Activated naive CD4-positive, alpha-beta T cell treated with anti-CD3 and anti-CD28 coated beads, Interleukin-2, amount 50 U/mL, for 72 hours (primary cell): ENCODE results near the gene LARP4. TPM values are rescaled to one million over a fixed set of nuclear protein-coding genes. Genes with fewer than 3 reads are reported as not detected.
"Not testable (repeated sequence)": the region's sequence is repeated elsewhere in the genome, so short reads cannot be mapped to it uniquely, and the experiment has no call there.

Experiments
- ATAC-seq, 2 donors: fragments of 150-1000 bp; cut with Tn5 transposase; 2 replicates each; pipeline ENCODE4 v1.10.0; 2021; ENCODE audit warnings: mild to moderate bottlenecking in 2 of 2, moderate library complexity in 2 of 2
- DNase-seq, 2 donors: peaks; one replicate each; pipeline ENCODE4 v3.0.0; 2021 to 2022; ENCODE audit warnings: low spot score in 2 of 2
- H3K27ac Mint-ChIP-seq, 2 donors: one replicate each; pipeline ENCODE4 v1.8.0; 2022; ENCODE audit warnings: mild to moderate bottlenecking in 2 of 2, mixed read lengths in 2 of 2
- H3K36me3 Mint-ChIP-seq, 2 donors: one replicate each; pipeline ENCODE4 v1.8.0; 2022; ENCODE audit warnings: mixed read lengths in 2 of 2
- H3K9me3 Mint-ChIP-seq, 2 donors: one replicate each; pipeline ENCODE4 v1.8.0; 2022; ENCODE audit warnings: mixed read lengths in 2 of 2
- total RNA-seq, 2 donors: library from RNA; stranded (reverse); gene quantifications; one replicate each; pipeline ENCODE4 v1.2.3, GENCODE V29; 2022

Gene LARP4
- total RNA-seq, 2 donors from 2014 or later = 52.3 to 58.9 TPM

GRCh38 chr12:50431656-50432055, 31.0 kb downstream of the LARP4 start:
- H3K36me3 Mint-ChIP-seq = peaks cover 0 to 15% of the 10 kb centered on the region in 2 donors
- peak overlapping the region in 1 of 2 donors; percentile 55 for H3K27ac Mint-ChIP-seq
- not testable (repeated sequence) for ATAC-seq, DNase-seq, H3K9me3 Mint-ChIP-seq

- DNase-seq (no peak), ATAC-seq (no peak)
- peaks cover 6 to 14% of the 10 kb centered on the region in 2 donors for H3K36me3 Mint-ChIP-seq
- no peaks in the 10 kb centered on the region for H3K9me3 Mint-ChIP-seq
- no peak overlapping the region for H3K27ac Mint-ChIP-seq
These were observed 39.6 kb downstream of the LARP4 start for GRCh38 chr12:50440288-50440687.

GRCh38 chr12:50441763-50442162, 41.1 kb downstream of the LARP4 start:
- ATAC-seq = no peak
- H3K9me3 Mint-ChIP-seq = no peaks in the 10 kb centered on the region
- peaks cover 10 to 15% of the 10 kb centered on the region in 2 donors for H3K36me3 Mint-ChIP-seq
- peak overlapping the region; percentile 34 to 55 for H3K27ac Mint-ChIP-seq
- no peak for DNase-seq

GRCh38 chr12:50442178-50442908, 41.7 kb downstream of the LARP4 start:
- peaks cover 10 to 15% of the 10 kb centered on the region in 2 donors for H3K36me3 Mint-ChIP-seq
- H3K9me3 Mint-ChIP-seq = no peaks in the 10 kb centered on the region
- H3K27ac Mint-ChIP-seq = peak overlapping the region; percentile 34 to 90
- ATAC-seq = peak; percentile 45 to 96
- DNase-seq = no peak

DNA sequence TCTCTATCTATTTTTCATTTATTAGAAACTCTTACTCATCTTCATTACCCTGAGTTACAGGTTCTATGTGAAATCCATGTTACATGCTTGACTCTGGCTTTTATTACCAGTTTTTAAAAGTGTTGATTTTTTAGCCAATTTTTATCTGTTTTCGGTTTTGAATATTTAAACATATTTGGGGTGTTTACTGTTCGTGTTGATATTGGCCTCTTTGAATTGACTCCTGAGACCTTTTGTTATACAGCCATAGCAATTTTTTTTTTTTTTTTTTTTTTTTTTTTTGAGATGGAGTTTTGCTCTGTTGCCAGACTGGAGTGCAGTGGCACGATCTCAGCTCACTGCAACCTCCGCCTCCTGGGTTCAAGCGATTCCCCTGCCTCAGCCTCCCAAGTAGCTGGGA, 49.0 kb downstream of the LARP4 start:
- DNase-seq, ATAC-seq, H3K27ac Mint-ChIP-seq, H3K9me3 Mint-ChIP-seq: not testable (repeated sequence)
- H3K36me3 Mint-ChIP-seq = peaks cover 4 to 13% of the 10 kb centered on the region in 2 donors

GRCh38 chr12:50452795-50453194, 52.1 kb downstream of the LARP4 start:
- Mint-ChIP-seq H3K9me3 (no peaks in the 10 kb centered on the region), H3K36me3 (no peaks in the 10 kb centered on the region), H3K27ac (peak overlapping the region in 1 of 2 donors; percentile 44)
- ATAC-seq (no peak), DNase-seq (no peak)

GRCh38 chr12:50453872-50454271, 53.2 kb downstream of the LARP4 start:
- ATAC-seq (no peak), DNase-seq (no peak)
- Mint-ChIP-seq H3K27ac (no peak overlapping the region), H3K36me3 (no peaks in the 10 kb centered on the region), H3K9me3 (no peaks in the 10 kb centered on the region)

DNA sequence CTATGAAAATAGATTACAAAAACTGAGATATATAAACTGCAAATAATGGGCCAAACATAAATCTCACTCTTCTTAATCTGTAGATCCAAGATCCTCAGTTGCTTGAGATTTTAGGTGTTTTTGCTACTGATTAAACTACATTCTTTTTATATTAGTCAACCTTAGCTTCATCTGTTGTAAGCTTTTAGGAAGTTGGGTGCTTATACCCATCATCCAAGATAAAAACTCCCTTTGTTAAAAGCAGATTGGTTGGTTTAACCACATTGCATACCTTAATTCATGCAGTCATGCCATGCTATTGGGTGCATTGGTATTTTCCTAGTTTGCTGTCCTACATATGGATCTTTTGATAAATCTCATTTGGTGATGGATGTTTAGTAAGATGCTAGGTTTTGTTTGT, 57.9 kb downstream of the LARP4 start:
- DNase-seq = no peak
- no peaks in the 10 kb centered on the region for H3K9me3 Mint-ChIP-seq
- H3K36me3 Mint-ChIP-seq = peaks cover 2 to 6% of the 10 kb centered on the region in 2 donors
- H3K27ac Mint-ChIP-seq = no peak overlapping the region
- no peak for ATAC-seq

GRCh38 chr12:50467439-50467838, 66.8 kb downstream of the LARP4 start:
- Mint-ChIP-seq H3K9me3 (no peaks in the 10 kb centered on the region), H3K27ac (peak overlapping the region in 1 of 2 donors; percentile 19), H3K36me3 (peaks cover 10 to 20% of the 10 kb centered on the region in 2 donors)
- DNase-seq (no peak), ATAC-seq (peak in 1 of 2 donors; percentile 26)

- no peaks in the 10 kb centered on the region for H3K36me3 Mint-ChIP-seq
- H3K27ac Mint-ChIP-seq = peak overlapping the region in 1 of 2 donors; percentile 53
- peak in 1 of 2 donors; percentile 67 for ATAC-seq
- DNase-seq = no peak
- no peaks in the 10 kb centered on the region for H3K9me3 Mint-ChIP-seq
These were observed 76.7 kb downstream of the LARP4 start for GRCh38 chr12:50477241-50477832.

- DNase-seq = no peak
- H3K9me3 Mint-ChIP-seq = no peaks in the 10 kb centered on the region
These were observed 81.9 kb downstream of the LARP4 start for GRCh38 chr12:50482571-50482970.

GRCh38 chr12:50483488-50483887, 82.8 kb downstream of the LARP4 start:
- ATAC-seq (no peak), DNase-seq (no peak)
- H3K9me3 Mint-ChIP-seq = no peaks in the 10 kb centered on the region
- peak overlapping the region in 1 of 2 donors; percentile 39 for H3K27ac Mint-ChIP-seq
- H3K36me3 Mint-ChIP-seq = no peaks in the 10 kb centered on the region

More at GRCh38 chr12:50482571-50482970, 81.9 kb downstream of the LARP4 start:
- H3K27ac Mint-ChIP-seq = peak overlapping the region in 1 of 2 donors; percentile 39
- no peaks in the 10 kb centered on the region for H3K36me3 Mint-ChIP-seq
- ATAC-seq = no peak

DNA sequence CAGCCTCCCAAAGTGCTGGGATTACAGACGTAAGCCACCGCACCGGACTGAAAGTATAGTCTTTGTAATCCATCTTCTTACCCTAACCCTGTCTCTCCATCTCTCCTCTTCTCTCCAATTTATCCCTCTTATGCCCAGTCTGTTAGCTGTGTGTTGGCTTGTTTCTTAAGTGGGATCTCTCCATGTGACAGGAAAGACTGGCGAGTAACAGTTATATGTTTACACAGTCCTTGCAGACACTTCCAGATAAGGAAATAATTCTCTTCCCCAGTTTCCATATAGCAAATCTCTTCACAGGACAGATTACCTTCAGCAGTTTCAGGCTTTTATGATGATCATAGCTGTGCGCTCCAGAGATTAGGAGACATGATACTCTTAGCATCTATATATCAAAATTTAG, 88.1 kb downstream of the LARP4 start:
- H3K27ac Mint-ChIP-seq = no peak overlapping the region
- ATAC-seq (no peak), DNase-seq (no peak)
- H3K9me3 Mint-ChIP-seq = peaks cover 9 to 15% of the 10 kb centered on the region in 2 donors
- peaks cover 13 to 17% of the 10 kb centered on the region in 2 donors for H3K36me3 Mint-ChIP-seq

DNA sequence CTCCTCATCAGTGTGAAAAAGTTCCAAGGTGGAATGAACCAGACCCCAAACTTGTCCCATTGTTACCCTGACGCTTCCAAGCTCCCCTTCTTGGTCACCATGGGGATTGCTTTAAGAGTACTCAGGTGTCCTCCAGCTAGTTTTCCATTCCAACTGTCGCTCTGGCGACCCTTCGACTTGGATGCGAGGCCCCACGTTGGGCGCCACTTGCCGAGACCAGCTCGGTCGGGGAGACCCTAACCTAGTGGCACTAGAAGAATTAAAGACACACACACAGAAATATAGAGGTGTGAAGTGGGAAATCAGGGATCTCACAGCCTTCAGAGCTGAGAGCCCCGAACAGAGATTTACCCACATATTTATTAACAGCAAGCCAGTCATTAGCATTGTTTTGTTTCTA, 97.4 kb downstream of the LARP4 start:
- DNase-seq, ATAC-seq: not testable (repeated sequence)
- Mint-ChIP-seq H3K36me3 (peaks cover 39 to 50% of the 10 kb centered on the region in 2 donors), H3K9me3 (peaks cover 29 to 35% of the 10 kb centered on the region in 2 donors), H3K27ac (peak overlapping the region in 1 of 2 donors; percentile 65)

DNA sequence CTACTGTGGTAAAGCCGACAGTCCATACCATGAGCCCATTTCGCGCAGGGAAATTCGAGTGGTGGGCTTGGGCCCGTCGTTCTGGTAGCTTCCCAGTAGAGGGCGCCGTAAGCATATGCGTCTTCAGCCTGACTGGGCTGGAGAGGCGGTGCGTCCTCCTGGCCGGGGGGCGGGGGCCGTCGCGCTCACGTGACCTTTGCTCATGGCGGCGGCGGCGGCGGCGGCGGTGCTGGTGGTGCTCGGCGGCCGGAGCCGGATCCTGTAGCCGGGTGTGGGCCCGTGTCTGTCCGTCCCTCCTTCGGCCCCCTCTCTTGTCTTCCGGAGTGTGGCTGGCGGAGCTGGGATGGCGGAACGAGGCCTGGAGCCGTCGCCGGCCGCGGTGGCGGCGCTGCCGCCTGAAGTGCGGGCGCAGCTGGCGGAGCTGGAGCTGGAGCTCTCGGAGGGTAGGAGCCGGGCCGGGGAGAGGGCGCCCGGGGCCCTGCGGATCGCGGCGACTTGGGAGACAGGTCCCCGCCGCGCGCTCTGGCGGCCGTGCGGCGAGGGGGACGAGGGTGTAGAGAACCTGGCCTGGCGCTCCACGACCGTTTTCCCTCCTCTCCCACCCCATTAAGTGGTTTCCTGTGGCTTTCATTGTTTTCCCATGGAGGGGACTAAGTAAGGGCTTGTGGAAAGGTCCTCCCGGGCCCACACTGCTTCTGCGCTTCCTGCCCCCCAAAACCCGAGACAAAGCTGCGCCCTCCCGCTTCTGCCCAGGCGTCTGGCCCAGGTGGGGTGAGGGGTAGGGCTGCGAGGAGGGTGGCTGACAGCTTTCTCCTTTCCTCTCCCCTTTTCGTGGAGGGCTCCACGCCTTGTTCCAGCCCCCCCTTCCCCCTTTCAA, 104.4 kb downstream of the LARP4 start, which contains the start of gene DIP2B:
Gene DIP2B (plus strand): TSS at position 188 of the 877 bp plus-strand sequence. CDS start 156 bp downstream, at position 344.
- peak within 1 kb of the TSS; percentile 95 to 98 for H3K27ac Mint-ChIP-seq
- H3K9me3 Mint-ChIP-seq = no peaks in the 10 kb centered on the region
- peak; percentile 89 to 90 for ATAC-seq
- peak; percentile 94 to 98 for DNase-seq
- H3K36me3 Mint-ChIP-seq = peaks cover 6 to 18% of the 10 kb centered on the region in 2 donors

DNA sequence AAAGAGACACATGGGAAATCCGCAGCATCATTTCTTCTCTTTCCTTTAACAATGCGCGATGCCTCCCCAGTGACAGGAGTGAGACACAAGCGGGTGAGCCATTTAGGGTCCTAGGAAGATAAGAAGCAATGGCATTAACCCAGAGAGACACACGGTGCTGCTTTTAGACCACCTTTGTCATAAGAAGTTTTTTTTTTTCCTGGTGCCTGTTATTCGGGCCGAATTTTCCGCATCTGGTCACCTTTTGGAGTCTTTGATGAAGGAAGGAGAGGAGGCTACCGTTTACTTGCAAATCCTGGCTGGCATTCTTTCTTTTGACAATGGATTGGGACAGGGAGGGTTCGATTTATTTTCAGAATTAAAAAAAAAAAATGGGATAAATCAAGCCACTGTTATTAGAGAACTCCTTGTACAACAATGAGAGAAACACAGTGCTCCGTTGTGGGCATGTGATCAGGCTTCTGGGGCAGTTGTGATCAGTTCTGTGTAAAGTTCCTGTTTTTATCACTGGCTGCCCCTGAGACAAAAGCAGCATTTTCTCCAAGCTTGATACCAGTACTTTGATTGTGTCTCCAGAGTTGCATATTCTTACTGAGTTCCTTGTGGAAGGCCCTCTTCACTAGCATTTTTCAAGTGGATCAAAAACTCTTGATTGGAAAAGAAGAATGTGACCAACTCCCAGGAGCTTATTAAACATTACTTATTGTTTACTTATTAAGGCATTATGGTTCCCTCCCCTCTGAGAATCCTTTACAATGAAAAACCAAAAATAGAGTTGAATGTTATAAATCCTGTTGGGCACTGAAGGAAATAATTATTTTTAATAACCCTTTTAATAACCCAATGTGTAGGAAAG, 105.2 kb downstream of the LARP4 start:
- DNase-seq = no peak
- peaks cover 6 to 18% of the 10 kb centered on the region in 2 donors for H3K36me3 Mint-ChIP-seq
- ATAC-seq = peak in 1 of 2 donors; percentile 13
- H3K27ac Mint-ChIP-seq = peak overlapping the region; percentile 95 to 98
- no peaks in the 10 kb centered on the region for H3K9me3 Mint-ChIP-seq
